ENCODE results near the gene PPARD. TPM values are rescaled to one million over a fixed set of nuclear protein-coding genes. Genes with fewer than 3 reads are reported as not detected.

PPARD gene
- total RNA-seq, 1 donor from 2014 or later: 33.8 TPM

DNA sequence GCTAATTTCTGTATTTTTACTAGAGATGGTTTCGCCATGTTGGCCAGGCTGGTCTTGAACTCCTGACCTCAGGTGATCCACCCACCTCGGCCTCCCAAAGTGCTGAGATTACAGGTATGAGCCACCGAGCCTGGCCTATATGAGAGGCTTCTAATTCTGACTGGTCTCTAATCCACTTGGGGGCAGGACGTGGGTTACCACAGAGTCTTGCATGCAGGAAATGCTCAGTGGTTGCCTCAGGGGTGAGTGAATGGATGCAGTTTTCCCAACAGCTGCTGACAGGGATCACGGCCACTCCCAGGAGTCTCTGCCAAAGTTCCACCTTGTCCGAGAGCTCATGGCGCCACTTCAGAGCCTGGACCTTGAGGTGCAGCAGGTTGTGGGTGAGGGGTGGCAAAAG is 103.3 kb downstream of the PPARD start:
- Mint-ChIP-seq H3K27ac (ENCODE audit: unreplicated experiment) (no peak overlapping the region), H3K4me1 (ENCODE audit: unreplicated experiment) (peaks cover 14% of the 10 kb centered on the region), H3K36me3 (ENCODE audit: unreplicated experiment) (no peaks in the 10 kb centered on the region), H3K27me3 (ENCODE audit: unreplicated experiment) (no peaks in the 10 kb centered on the region), H3K9me3 (ENCODE audit: unreplicated experiment) (no peaks in the 10 kb centered on the region), H3K4me3 (ENCODE audit: unreplicated experiment) (no peak overlapping the region)
- DNase-seq (ENCODE audit: extremely low spot score, unreplicated experiment): no peak
- TF ChIP-seq, protein P1, sequence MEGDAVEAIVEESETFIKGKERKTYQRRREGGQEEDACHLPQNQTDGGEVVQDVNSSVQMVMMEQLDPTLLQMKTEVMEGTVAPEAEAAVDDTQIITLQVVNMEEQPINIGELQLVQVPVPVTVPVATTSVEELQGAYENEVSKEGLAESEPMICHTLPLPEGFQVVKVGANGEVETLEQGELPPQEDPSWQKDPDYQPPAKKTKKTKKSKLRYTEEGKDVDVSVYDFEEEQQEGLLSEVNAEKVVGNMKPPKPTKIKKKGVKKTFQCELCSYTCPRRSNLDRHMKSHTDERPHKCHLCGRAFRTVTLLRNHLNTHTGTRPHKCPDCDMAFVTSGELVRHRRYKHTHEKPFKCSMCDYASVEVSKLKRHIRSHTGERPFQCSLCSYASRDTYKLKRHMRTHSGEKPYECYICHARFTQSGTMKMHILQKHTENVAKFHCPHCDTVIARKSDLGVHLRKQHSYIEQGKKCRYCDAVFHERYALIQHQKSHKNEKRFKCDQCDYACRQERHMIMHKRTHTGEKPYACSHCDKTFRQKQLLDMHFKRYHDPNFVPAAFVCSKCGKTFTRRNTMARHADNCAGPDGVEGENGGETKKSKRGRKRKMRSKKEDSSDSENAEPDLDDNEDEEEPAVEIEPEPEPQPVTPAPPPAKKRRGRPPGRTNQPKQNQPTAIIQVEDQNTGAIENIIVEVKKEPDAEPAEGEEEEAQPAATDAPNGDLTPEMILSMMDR (IDR thresholded peaks at IDR 0.05): no peak

DNA sequence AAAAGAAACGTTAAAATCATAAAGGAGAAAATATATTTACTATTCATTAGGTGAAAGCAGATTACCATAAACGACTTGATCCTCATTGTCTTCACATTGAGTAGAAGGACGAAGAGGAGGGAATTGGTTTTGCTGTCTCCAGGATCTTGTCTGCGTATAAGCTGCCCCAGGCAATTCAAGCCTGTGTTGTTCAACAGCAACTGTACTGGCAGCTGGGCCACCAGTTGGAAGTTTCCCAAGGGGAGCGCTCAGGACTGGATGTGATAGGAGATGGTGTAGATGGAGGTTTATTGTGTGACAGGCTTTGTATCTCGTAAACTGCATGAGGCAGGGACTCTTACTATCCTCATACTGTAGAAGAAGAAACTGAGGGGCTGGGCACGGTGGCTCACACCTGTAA is 105.8 kb downstream of the PPARD start:
- Mint-ChIP-seq H3K36me3 (ENCODE audit: unreplicated experiment) (no peaks in the 10 kb centered on the region), H3K9me3 (ENCODE audit: unreplicated experiment) (no peaks in the 10 kb centered on the region), H3K4me3 (ENCODE audit: unreplicated experiment) (no peak overlapping the region), H3K27ac (ENCODE audit: unreplicated experiment) (no peak overlapping the region), H3K27me3 (ENCODE audit: unreplicated experiment) (no peaks in the 10 kb centered on the region), H3K4me1 (ENCODE audit: unreplicated experiment) (peaks cover 18% of the 10 kb centered on the region)
- no peak for DNase-seq (ENCODE audit: extremely low spot score, unreplicated experiment)
- TF ChIP-seq, protein P1 (IDR thresholded peaks at IDR 0.05): no peak

- no peaks in the 10 kb centered on the region for H3K36me3 Mint-ChIP-seq (ENCODE audit: unreplicated experiment)
- no peaks in the 10 kb centered on the region for H3K9me3 Mint-ChIP-seq (ENCODE audit: unreplicated experiment)
- H3K27me3 Mint-ChIP-seq (ENCODE audit: unreplicated experiment): no peaks in the 10 kb centered on the region
- TF ChIP-seq, protein P1 (IDR thresholded peaks at IDR 0.05): peak; percentile 85
- H3K27ac Mint-ChIP-seq (ENCODE audit: unreplicated experiment): no peak overlapping the region
- H3K4me1 Mint-ChIP-seq (ENCODE audit: unreplicated experiment): peaks cover 24% of the 10 kb centered on the region
- DNase-seq (ENCODE audit: extremely low spot score, unreplicated experiment): no peak
- H3K4me3 Mint-ChIP-seq (ENCODE audit: unreplicated experiment): no peak overlapping the region
These were observed 107.0 kb downstream of the PPARD start for GRCh38 chr6:35449287-35449881.

- H3K4me3 Mint-ChIP-seq (ENCODE audit: unreplicated experiment): peak overlapping the region; percentile 79
- DNase-seq (ENCODE audit: extremely low spot score, unreplicated experiment): no peak
- no peaks in the 10 kb centered on the region for H3K27me3 Mint-ChIP-seq (ENCODE audit: unreplicated experiment)
- H3K27ac Mint-ChIP-seq (ENCODE audit: unreplicated experiment): peak overlapping the region; percentile 3
- peaks cover 8% of the 10 kb centered on the region for H3K36me3 Mint-ChIP-seq (ENCODE audit: unreplicated experiment)
- no peaks in the 10 kb centered on the region for H3K9me3 Mint-ChIP-seq (ENCODE audit: unreplicated experiment)
- TF ChIP-seq, protein P1 (IDR thresholded peaks at IDR 0.05): no peak
- peaks cover 34% of the 10 kb centered on the region for H3K4me1 Mint-ChIP-seq (ENCODE audit: unreplicated experiment)
These were observed 109.2 kb downstream of the PPARD start for GRCh38 chr6:35451354-35452182.
